Adipose tissue (tissue), 3 donors: ENCODE data around the gene SLTM. TPM values are rescaled to one million over a fixed set of nuclear protein-coding genes. Genes with fewer than 3 reads are reported as not detected.
"Not testable (repeated sequence)": the region's sequence is repeated elsewhere in the genome, so short reads cannot be mapped to it uniquely, and the experiment has no call there.

Source experiments
- H3K27ac ChIP-seq: one replicate; pipeline ENCODE4 v1.5.1; 2013; ENCODE audit warnings: low read depth, low read length
- WGBS, 3 donors: extraction: QIAGEN DNeasy Blood & Tissue Kit; methylation state at CpG; one replicate each; pipeline ENCODE4 v1.1.7; 2013; 5-methylcytosine and 5-hydroxymethylcytosine counted together
- polyA plus RNA-seq, 3 donors: library from polyadenylated mRNA; stranded (reverse); fragments of 200-250 nt; gene quantifications; one replicate each; pipeline ENCODE4 v1.2.3, GENCODE V29; 2013
- donor health status: healthy with polysubstance abuse.
- donor health status: Bipolar disorder and iron deficiency.
- donor health status: healthy.

The SLTM gene
- polyA plus RNA-seq, 3 donors: 38.0 to 62.8 (median 58.3) TPM

GRCh38 chr15:58842713-58843396 lies 90.6 kb downstream of the SLTM start:
- WGBS, 3 donors: 95 to 98% (median 97%) methylated on average over 4 of the region's 4 CpGs

DNA sequence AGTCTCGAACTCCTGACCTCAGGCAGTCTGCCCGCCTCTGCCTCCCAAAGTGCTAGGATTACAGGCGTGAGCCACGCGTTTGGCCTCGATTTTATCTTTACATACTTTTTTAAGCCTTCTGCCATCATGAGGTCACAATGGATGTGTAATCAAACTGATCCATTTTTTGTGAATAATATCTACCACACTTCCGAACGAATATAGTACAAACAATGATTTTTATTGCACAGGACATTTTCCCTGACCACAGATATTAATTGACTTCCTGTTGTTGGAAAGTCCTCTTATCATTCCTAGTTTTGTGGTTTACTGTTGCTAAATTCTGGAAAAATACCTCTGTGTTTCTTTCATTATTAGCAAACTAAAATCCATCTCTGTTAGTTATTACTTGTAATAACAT lies 93.4 kb downstream of the SLTM start:
- no peak overlapping the region for H3K27ac ChIP-seq
- 91 to 93% (median 91%) methylated on average over 8 of the region's 8 CpGs for WGBS, 3 donors

More at GRCh38 chr15:58842713-58843396, 90.6 kb downstream of the SLTM start:
- no peak overlapping the region for H3K27ac ChIP-seq

GRCh38 chr15:58839485-58839884 lies 94.0 kb downstream of the SLTM start:
- H3K27ac ChIP-seq: no peak overlapping the region
- WGBS, 3 donors: 87 to 95% (median 91%) methylated on average over 1 of the region's 1 CpG

GRCh38 chr15:58833681-58834426 lies 99.6 kb downstream of the SLTM start:
- 51 to 59% (median 55%) methylated on average over 9 of the region's 9 CpGs for WGBS, 3 donors
- not testable (repeated sequence) for H3K27ac ChIP-seq

DNA sequence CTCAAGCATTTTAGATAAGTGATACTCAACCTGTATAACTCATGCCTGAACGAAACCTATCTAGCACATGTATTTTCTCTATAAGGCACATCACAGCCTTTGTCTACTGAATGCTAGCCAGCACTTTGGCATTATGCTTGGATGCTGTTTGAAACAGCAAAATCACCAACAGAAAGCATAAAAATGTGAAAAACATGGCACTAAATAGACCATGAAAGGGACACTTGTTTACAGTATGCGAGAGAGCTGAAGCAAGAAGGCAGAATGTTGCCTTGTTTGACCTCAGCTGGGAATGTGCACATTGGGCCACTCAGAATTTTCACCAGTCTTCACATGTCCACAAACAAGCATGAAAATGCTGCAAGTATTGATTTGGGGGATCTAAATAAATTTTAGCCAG lies 102.9 kb downstream of the SLTM start:
- no peak overlapping the region for H3K27ac ChIP-seq
- 94 to 98% (median 97%) methylated on average over 2 of the region's 2 CpGs for WGBS, 3 donors

Other genes with a start within 250 kb of the SLTM start
- gene ADAM10, start 184.0 kb downstream of the SLTM start, polyA plus RNA-seq: 10 to 100 TPM in 2 of 3 donors, 1 to 10 TPM in 1; 8.3 to 25.6 (median 14.8) TPM
- 1 to 10 TPM; 2.1 to 7.5 (median 3.8) TPM for gene MINDY2, start 162.4 kb downstream of the SLTM start, polyA plus RNA-seq
- 10 to 100 TPM in 1 of 3 donors, 1 to 10 TPM in 2; 4.1 to 10.1 (median 7.0) TPM for gene RNF111, start 54.0 kb upstream of the SLTM start, polyA plus RNA-seq
- under 1 TPM; 0.43 to 0.79 (median 0.44) TPM for gene CCNB2, start 171.5 kb upstream of the SLTM start, polyA plus RNA-seq